Subcutaneous abdominal adipose tissue (tissue), 5 donors: ENCODE data around the gene TMEM258.

ENCODE experiments used
- H3K27ac ChIP-seq: one replicate; pipeline ENCODE4 v1.7.0; 2013; ENCODE audit warnings: low read depth, mild to moderate bottlenecking, inconsistent platforms, low read length, moderate library complexity
- H3K27me3 ChIP-seq, 5 donors: one replicate each; pipeline ENCODE4 v1.7.0; 2013; ENCODE audit warnings: low read length in 5 of 5, inconsistent platforms in 1 of 5; ENCODE audit not compliant: control insufficient read depth in 5 of 5, insufficient read depth in 4 of 5
- H3K36me3 ChIP-seq, 5 donors: one replicate each; pipeline ENCODE4 v1.7.0; 2013; ENCODE audit warnings: low read length in 5 of 5; ENCODE audit not compliant: control insufficient read depth in 5 of 5, insufficient read depth in 5 of 5
- H3K4me1 ChIP-seq, 5 donors: one replicate each; pipeline ENCODE4 v1.7.0; 2013; ENCODE audit warnings: low read length in 5 of 5, mild to moderate bottlenecking in 3 of 5, moderate library complexity in 1 of 5; ENCODE audit not compliant: control insufficient read depth in 5 of 5, insufficient read depth in 5 of 5
- H3K4me3 ChIP-seq, 5 donors: one replicate each; pipeline ENCODE4 v1.7.0; 2013; ENCODE audit warnings: low read length in 5 of 5, low read depth in 1 of 5
- H3K9ac ChIP-seq, 5 donors: one replicate each; pipeline ENCODE4 v1.7.0; 2013; ENCODE audit warnings: low read length in 5 of 5, mild to moderate bottlenecking in 4 of 5, moderate library complexity in 3 of 5
- H3K9me3 ChIP-seq, 5 donors: one replicate each; pipeline ENCODE4 v1.7.0; 2013; ENCODE audit warnings: low read length in 5 of 5; ENCODE audit not compliant: control insufficient read depth in 5 of 5
- donor health status: healthy.
- donor health status: healthy.
- donor health status: healthy.
- donor health status: healthy.
- donor health status: healthy.

The TMEM258 gene

DNA sequence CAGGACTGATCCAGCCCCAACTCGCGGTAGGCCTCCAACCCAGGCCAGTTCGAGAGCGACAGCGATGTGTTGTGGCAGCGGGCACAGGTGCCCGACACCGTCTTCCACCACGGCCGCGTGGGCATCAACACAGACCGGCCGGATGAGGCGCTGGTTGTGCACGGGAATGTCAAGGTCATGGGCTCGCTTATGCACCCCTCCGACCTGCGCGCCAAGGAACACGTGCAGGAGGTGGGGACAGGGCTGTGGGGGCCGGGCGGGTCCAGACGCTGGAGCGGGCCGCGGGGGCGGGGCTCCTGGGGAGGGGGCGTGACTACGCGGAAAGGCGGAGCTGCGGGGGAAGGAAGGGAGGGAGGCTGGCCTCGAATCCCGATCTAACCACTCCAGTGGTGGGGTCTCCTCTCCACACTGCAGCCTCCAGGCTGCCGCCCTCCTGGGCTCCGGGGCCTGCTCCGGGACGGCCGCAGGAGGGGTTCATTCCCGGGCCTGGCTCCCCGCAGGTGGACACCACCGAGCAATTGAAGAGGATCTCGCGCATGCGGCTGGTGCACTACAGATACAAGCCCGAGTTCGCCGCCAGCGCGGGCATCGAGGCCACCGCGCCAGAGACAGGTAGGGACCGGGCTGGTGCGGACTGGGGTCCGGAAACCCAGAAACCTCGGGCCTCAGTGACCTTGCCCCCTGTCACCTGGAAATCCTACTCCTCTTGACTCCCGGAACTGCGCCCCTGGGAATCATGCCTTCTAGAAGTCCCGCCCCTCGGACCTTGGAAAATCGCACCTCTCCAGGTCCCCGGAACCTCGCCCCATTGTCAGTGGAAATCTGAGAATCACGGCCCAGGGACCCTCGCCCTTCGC is 14.9 kb downstream of the TMEM258 start:
- peaks cover 0 to under 1% (median 0%) of the 10 kb centered on the region in 5 donors for H3K36me3 ChIP-seq
- H3K27ac ChIP-seq = no peak overlapping the region
- peak overlapping the region in 3 of 5 donors; percentile 11 to 35 (median 29) for H3K4me3 ChIP-seq
- peaks cover 0 to 14% (median 10%) of the 10 kb centered on the region in 5 donors for H3K4me1 ChIP-seq
- H3K27me3 ChIP-seq = peaks cover 0 to 15% (median 7%) of the 10 kb centered on the region in 5 donors
- H3K9ac ChIP-seq = no peak overlapping the region
- H3K9me3 ChIP-seq = no peaks in the 10 kb centered on the region

DNA sequence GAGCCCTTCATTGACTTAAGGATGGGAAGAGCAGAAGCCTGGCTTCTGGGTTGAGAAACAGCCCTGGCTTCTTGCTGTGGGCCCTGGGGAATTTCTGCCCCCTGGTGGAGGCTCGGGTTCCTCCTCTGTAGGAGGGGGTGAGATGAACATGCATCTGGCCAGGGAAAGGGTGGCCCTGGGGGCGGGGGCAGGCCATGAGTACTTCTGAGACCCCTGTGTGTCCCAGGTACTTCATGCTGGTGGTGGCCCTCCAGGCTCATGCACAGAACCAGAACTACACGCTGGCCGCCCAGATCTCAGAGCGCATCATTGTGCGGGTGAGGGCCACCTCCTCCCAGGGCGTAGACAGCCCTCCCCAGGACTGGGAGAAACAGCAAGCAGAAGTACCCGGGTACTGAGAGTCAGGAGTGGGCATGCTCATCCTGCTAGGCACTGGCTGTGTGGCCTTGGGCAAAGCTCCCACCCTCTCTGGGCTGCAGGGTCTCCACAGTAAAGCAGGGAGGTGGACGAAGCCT is 15.8 kb downstream of the TMEM258 start:
- Histone ChIP-seq H3K9me3 (no peaks in the 10 kb centered on the region), H3K9ac (no peak overlapping the region), H3K27me3 (peaks cover 0 to 15% (median 7%) of the 10 kb centered on the region in 5 donors), H3K4me3 (peak overlapping the region in 2 of 5 donors; percentile 11 to 35), H3K27ac (no peak overlapping the region), H3K4me1 (peaks cover 0 to 19% (median 13%) of the 10 kb centered on the region in 5 donors), H3K36me3 (no peaks in the 10 kb centered on the region)

DNA sequence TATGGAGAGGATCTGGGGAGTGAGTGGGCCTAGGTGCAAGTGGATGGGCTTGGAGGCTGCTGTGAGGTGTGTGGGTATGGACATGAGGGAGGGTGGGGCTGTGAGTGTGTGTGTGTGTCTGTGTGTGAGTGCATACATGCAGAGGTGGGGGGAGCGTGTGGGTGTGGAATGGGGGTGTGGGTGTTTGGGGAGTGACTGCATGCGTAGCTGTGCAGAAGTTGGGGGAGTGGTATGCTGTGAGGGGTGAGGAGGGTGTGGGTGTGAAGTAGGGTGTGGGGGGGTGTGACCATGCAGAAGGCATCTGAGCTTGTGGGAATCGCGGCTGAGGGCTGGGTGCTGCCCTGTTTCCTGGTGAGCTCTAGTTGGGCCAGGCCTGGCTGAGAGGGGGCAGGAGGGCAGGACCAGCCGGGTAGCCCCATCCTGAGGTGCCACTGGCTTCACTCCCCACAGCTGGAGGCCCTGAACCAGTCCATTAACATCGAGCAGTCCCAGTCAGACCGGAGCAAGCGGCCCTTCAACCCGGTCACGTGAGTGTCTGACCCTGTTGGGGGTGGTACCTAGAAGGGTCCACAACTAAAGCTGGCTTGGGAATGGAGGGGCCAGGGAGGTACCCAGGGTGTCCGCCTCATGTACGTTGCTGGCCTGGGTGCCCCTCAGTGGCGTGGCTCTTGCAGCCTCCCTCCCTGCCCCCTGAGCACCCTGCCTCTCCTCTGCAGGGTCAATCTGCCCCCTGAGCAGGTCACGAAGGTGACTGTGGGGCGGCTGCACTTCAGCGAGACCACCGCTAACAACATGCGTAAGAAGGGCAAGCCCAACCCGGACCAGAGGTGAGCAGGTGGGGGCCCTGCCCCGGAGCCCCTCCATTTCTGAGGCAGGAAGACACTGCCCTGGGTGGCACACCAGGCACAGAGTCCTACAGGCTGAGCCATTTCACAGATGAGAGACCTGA is 16.5 kb downstream of the TMEM258 start:
- Histone ChIP-seq H3K9ac (no peak overlapping the region), H3K4me1 (peaks cover 0 to 19% (median 13%) of the 10 kb centered on the region in 5 donors)

DNA sequence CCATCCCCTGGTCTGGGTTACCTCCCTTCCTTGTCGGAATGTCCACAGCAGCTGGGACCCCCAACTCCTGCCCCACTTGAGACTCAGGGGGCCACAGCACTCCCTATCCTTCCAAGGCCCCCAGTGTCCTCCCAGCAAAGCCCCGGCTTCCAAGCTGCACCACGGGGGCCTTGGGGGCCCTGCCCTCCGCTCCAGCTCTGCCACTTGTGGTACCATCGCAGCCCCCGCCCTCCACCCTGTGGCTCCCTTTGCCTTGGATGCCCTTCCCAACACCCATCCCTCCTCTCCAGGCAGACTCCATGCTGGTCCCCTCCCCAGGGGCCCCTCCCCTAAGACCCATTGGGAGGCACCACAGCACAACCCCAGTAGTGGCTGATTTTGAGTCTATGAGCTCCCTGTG is 17.3 kb downstream of the TMEM258 start:
- no peak overlapping the region for H3K9ac ChIP-seq
- no peak overlapping the region for H3K27ac ChIP-seq

More for the DNA sequence above, 16.5 kb downstream of the TMEM258 start:
- no peaks in the 10 kb centered on the region for H3K9me3 ChIP-seq
- H3K27ac ChIP-seq = no peak overlapping the region
- no peaks in the 10 kb centered on the region for H3K36me3 ChIP-seq
- H3K27me3 ChIP-seq = peaks cover 0 to 15% (median 7%) of the 10 kb centered on the region in 5 donors
- H3K4me3 ChIP-seq = no peak overlapping the region

DNA sequence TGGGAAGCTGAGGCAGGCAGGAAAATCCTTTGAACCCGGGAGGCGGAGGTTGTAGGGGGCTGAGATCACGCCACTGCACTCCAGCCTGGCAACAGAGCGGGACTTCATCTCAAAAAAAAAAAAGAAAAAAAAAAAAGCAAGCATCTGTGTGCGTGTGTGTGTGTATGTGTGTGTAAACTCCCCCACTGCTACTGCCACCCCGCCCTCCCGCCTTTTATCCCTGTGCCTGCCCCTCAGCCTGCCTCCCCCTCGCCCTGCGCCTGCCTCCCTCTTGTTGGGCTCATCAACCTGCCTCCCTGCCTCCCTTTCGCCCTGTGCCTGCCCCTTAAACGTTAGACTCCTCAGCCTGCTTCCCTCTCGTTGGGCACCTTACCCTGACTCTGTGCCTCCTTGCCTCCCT is 18.0 kb downstream of the TMEM258 start:
- Histone ChIP-seq H3K9ac (no peak overlapping the region), H3K9me3 (no peaks in the 10 kb centered on the region), H3K27ac (no peak overlapping the region), H3K27me3 (peaks cover 0 to 15% (median 6%) of the 10 kb centered on the region in 5 donors), H3K36me3 (no peaks in the 10 kb centered on the region), H3K4me1 (peaks cover 0 to 19% (median 13%) of the 10 kb centered on the region in 5 donors), H3K4me3 (no peak overlapping the region)

More for the DNA sequence above, 17.3 kb downstream of the TMEM258 start:
- H3K4me3 ChIP-seq = no peak overlapping the region
- no peaks in the 10 kb centered on the region for H3K9me3 ChIP-seq
- H3K4me1 ChIP-seq = peaks cover 0 to 19% (median 13%) of the 10 kb centered on the region in 5 donors
- no peaks in the 10 kb centered on the region for H3K36me3 ChIP-seq
- peaks cover 0 to 15% (median 7%) of the 10 kb centered on the region in 5 donors for H3K27me3 ChIP-seq

DNA sequence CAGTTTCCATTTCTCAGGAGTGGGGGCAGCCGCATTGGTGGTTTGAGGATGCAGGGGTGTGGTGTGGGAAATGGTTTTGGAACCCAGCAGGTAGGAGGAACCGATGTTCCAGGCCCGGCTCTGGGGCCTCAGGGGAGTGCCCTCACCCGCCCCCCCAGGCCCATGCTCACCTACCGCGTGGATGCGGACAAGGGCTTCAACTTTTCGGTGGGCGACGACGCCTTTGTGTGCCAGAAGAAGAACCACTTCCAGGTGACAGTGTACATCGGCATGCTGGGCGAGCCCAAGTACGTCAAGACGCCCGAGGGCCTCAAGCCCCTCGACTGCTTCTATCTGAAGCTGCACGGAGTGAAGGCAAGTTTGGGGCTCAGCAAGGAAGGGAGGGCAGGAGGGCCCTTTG is 18.6 kb downstream of the TMEM258 start:
- no peaks in the 10 kb centered on the region for H3K36me3 ChIP-seq
- peaks cover 0 to 15% (median 7%) of the 10 kb centered on the region in 5 donors for H3K27me3 ChIP-seq
- no peak overlapping the region for H3K27ac ChIP-seq
- H3K4me3 ChIP-seq = no peak overlapping the region
- no peaks in the 10 kb centered on the region for H3K9me3 ChIP-seq
- peaks cover 0 to 19% (median 13%) of the 10 kb centered on the region in 5 donors for H3K4me1 ChIP-seq
- H3K9ac ChIP-seq = no peak overlapping the region

DNA sequence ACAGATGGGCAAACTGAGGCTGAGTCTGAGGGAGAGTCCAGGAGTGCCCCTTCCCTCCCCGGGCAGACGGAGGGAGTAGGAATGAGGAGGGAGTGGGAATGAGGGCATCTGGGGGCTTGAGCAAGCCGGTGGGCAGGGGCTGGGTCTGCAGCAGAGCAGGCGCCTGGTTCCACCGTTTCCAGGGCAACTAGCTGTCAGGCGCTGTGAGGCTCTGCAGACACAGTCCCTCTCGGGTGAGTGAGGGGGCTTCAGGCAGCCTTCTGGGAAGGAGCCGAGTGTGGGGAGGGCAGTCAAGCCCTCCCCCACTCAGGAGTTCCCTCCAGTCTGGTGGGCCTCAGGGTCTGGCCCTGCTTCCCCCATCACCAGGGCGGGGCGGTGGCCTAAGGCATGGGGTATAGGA is 19.0 kb downstream of the TMEM258 start:
- peaks cover 0 to 15% (median 7%) of the 10 kb centered on the region in 5 donors for H3K27me3 ChIP-seq
- no peak overlapping the region for H3K27ac ChIP-seq
- no peak overlapping the region for H3K9ac ChIP-seq
- no peaks in the 10 kb centered on the region for H3K36me3 ChIP-seq
- H3K9me3 ChIP-seq = no peaks in the 10 kb centered on the region
- H3K4me1 ChIP-seq = peaks cover 0 to 19% (median 13%) of the 10 kb centered on the region in 5 donors
- no peak overlapping the region for H3K4me3 ChIP-seq

DNA sequence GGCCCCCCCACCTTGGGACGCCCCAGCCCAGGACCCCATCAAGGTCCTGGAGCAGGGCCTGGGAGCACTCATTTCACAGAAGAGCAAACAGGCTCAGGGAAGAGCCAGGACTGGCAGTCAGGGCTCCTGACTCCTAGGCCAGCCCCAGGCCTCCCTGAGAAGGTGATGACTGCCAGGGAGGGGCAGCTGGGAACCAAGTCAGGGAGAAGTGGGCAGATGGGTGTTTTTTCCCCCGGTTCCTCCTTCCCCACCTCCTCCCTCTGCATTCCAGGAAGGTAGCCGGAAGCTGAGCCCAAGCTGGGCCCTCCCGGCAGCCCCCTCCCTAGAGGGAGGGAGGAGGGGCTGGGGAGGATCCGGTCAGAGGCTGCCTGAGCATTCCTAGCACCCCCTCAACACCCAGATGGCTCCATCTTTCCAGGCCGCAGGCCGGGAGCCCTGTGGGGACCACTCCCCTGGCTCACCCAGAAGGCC is 20.4 kb downstream of the TMEM258 start:
- H3K27ac ChIP-seq = no peak overlapping the region
- peaks cover 0 to 12% (median 5%) of the 10 kb centered on the region in 5 donors for H3K4me1 ChIP-seq
- H3K9ac ChIP-seq = no peak overlapping the region

DNA sequence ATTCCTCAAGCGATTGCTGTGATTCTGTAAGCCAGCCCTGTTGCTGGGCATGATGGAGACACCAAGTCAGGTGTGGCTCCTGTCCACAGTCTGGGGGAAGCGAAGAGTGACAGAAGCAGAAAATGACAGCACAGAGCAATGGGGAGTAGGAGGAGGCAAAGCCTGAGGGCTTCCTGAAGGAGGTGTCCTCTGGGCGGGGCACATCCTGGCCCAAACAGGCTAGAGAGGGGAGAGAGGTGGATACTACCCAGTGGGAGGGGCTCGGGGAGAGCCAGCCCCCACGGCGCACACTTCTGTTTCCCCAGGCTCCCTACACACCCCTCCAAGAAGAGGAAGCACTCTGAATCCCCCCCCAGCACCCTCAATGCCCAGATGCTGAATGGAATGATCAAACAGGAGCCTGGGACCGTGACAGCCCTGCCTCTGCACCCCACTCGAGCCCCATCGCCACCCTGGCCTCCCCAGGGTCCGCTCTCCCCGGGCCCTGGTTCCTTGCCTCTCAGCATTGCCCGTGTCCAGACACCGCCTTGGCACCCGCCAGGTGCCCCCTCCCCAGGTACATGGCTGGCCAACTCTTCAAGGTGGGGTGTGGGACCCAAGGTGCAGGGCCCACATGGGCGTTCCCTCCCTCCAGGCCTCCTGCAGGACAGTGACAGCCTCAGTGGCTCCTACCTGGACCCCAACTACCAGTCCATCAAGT is 21.1 kb downstream of the TMEM258 start:
- Histone ChIP-seq H3K4me1 (peaks cover 0 to 8% (median under 1%) of the 10 kb centered on the region in 5 donors), H3K9me3 (no peaks in the 10 kb centered on the region), H3K27ac (no peak overlapping the region), H3K4me3 (no peak overlapping the region), H3K36me3 (no peaks in the 10 kb centered on the region), H3K9ac (no peak overlapping the region), H3K27me3 (peaks cover 0 to 9% (median 7%) of the 10 kb centered on the region in 5 donors)

More for the DNA sequence above, 20.4 kb downstream of the TMEM258 start:
- H3K36me3 ChIP-seq = no peaks in the 10 kb centered on the region
- H3K9me3 ChIP-seq = no peaks in the 10 kb centered on the region
- peaks cover 0 to 13% (median 7%) of the 10 kb centered on the region in 5 donors for H3K27me3 ChIP-seq
- no peak overlapping the region for H3K4me3 ChIP-seq
